ENCODE measurements around the gene PDE4D. TPM values are rescaled to one million over a fixed set of nuclear protein-coding genes. Genes with fewer than 3 reads are reported as not detected.

The PDE4D gene
- total RNA-seq, 1 experiment from 2014 or later = 33.9 TPM

GRCh38 chr5:59838989-59839388 is 54.5 kb downstream of the PDE4D start:
- no peak for DNase-seq (ENCODE audit: low read depth)

- DNase-seq (ENCODE audit: low read depth) = no peak
Measured at GRCh38 chr5:59838067-59838466, 55.5 kb downstream of the PDE4D start.

GRCh38 chr5:59837071-59837470 is 56.5 kb downstream of the PDE4D start:
- DNase-seq (ENCODE audit: low read depth) = no peak

GRCh38 chr5:59835800-59836199 is 57.7 kb downstream of the PDE4D start:
- no peak for DNase-seq (ENCODE audit: low read depth)

GRCh38 chr5:59833448-59833847 is 60.1 kb downstream of the PDE4D start:
- peak; percentile 41 for DNase-seq (ENCODE audit: low read depth)

GRCh38 chr5:59832577-59833301 is 60.8 kb downstream of the PDE4D start:
- peak; percentile 81 for DNase-seq (ENCODE audit: low read depth)

- peak; percentile 39 for DNase-seq (ENCODE audit: low read depth)
Measured at GRCh38 chr5:59831326-59832010, 62.1 kb downstream of the PDE4D start.

- DNase-seq (ENCODE audit: low read depth) = no peak
Measured at GRCh38 chr5:59830536-59831200, 62.9 kb downstream of the PDE4D start.

- no peak for DNase-seq (ENCODE audit: low read depth)
Measured at GRCh38 chr5:59829922-59830321, 63.6 kb downstream of the PDE4D start.

GRCh38 chr5:59829386-59829785 is 64.1 kb downstream of the PDE4D start:
- peak; percentile 92 for DNase-seq (ENCODE audit: low read depth)

- no peak for DNase-seq (ENCODE audit: low read depth)
Measured at GRCh38 chr5:59828623-59829022, 64.9 kb downstream of the PDE4D start.

GRCh38 chr5:59826996-59827395 is 66.5 kb downstream of the PDE4D start:
- DNase-seq (ENCODE audit: low read depth) = no peak

GRCh38 chr5:59823420-59823819 is 70.1 kb downstream of the PDE4D start:
- no peak for DNase-seq (ENCODE audit: low read depth)

GRCh38 chr5:59819806-59820205 is 73.7 kb downstream of the PDE4D start:
- DNase-seq (ENCODE audit: low read depth) = peak; percentile 80

GRCh38 chr5:59817536-59817935 is 76.0 kb downstream of the PDE4D start:
- no peak for DNase-seq (ENCODE audit: low read depth)

GRCh38 chr5:59816654-59817300 is 76.7 kb downstream of the PDE4D start:
- DNase-seq (ENCODE audit: low read depth) = no peak

GRCh38 chr5:59814537-59814872 is 79.0 kb downstream of the PDE4D start:
- no peak for DNase-seq (ENCODE audit: low read depth)

GRCh38 chr5:59813761-59814536 is 79.6 kb downstream of the PDE4D start:
- DNase-seq (ENCODE audit: low read depth) = peak; percentile 86

- peak; percentile 62 for DNase-seq (ENCODE audit: low read depth)
Measured at GRCh38 chr5:59810041-59810440, 83.5 kb downstream of the PDE4D start.

- no peak for DNase-seq (ENCODE audit: low read depth)
Measured at GRCh38 chr5:59807806-59808205, 85.7 kb downstream of the PDE4D start.

GRCh38 chr5:59800347-59800893 is 93.1 kb downstream of the PDE4D start:
- DNase-seq (ENCODE audit: low read depth) = no peak

All from LHCN-M2 (cell line).